Endothelial cell of umbilical vein (primary cell): Measurements from ENCODE around the gene BBC3.

Experiments
- POLR2AphosphoS5 ChIP-seq: IDR thresholded peaks from 2 replicates; pipeline ENCODE4 v1.6.1; 2012; ENCODE audit warnings: low read depth, mild to moderate bottlenecking, control low read depth, low read length, moderate library complexity; ENCODE audit not compliant: insufficient read depth
- TF ChIP-seq, protein P1 (sequence below), 2 donors: IDR thresholded peaks; 1 replicate in 1 of 2; 2 replicates in 1 of 2; pipeline ENCODE4 v1.5.1; 2011; ENCODE audit warnings: low read length in 2 of 2, mild to moderate bottlenecking in 2 of 2, moderate library complexity in 2 of 2, control low read depth in 1 of 2, inconsistent platforms in 1 of 2, low read depth in 1 of 2; ENCODE audit not compliant: insufficient read depth in 1 of 2; ENCODE audit errors: extremely low read depth in 1 of 2

DNA sequence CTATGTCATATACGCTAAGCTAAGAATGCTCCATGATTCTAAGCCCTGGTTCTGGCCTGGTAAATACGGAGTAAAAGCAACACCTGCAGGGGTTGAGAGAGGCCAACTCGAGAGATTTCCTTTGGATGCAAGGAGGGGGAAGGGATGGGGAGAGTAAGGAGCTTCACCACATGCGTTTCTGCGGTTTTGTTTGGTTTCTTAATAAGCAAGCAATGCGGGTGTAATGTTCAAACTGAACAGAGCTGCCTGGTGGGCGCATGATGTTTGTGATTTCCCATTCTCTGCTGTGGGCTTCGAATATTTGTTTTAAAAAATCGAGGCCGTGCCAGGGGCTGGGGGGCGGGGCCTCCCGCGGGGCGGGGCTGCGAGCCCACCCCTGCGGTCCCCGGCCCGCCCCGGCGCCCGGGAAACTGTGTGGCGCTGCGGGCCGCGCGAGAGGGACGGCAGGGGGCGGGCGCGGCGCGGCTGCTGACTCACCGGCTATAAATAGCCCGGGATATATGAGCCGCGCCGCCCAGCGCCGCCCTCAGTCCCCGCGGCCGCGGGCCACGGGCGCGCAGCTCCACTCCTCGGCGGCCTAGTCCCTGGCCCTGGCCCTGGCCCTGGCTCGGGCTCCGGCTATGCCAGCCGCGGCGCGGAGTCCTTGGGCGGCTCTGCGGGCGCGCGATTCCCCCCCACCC, 5.1 kb downstream of the BBC3 start:
- TF ChIP-seq, protein P1, sequence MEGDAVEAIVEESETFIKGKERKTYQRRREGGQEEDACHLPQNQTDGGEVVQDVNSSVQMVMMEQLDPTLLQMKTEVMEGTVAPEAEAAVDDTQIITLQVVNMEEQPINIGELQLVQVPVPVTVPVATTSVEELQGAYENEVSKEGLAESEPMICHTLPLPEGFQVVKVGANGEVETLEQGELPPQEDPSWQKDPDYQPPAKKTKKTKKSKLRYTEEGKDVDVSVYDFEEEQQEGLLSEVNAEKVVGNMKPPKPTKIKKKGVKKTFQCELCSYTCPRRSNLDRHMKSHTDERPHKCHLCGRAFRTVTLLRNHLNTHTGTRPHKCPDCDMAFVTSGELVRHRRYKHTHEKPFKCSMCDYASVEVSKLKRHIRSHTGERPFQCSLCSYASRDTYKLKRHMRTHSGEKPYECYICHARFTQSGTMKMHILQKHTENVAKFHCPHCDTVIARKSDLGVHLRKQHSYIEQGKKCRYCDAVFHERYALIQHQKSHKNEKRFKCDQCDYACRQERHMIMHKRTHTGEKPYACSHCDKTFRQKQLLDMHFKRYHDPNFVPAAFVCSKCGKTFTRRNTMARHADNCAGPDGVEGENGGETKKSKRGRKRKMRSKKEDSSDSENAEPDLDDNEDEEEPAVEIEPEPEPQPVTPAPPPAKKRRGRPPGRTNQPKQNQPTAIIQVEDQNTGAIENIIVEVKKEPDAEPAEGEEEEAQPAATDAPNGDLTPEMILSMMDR (IDR thresholded peaks at IDR 0.05; ENCODE audit: extremely low read depth in 1 of 2, insufficient read depth in 1 of 2, low read depth in 1 of 2, low read length in 2 of 2), result peak in 1 of 2 donors; percentile 6
- TF ChIP-seq POLR2AphosphoS5, result peak; percentile 100
